Dermis blood vessel endothelial cell (primary cell): ENCODE results near the gene NINJ2. TPM values are rescaled to one million over a fixed set of nuclear protein-coding genes. Genes with fewer than 3 reads are reported as not detected.

Source experiments
- DNase-seq: peaks from one replicate; pipeline ENCODE4 v3.0.0; 2010
- total RNA-seq: library from RNA; depleted of rRNA; stranded (reverse); fragments of >200 nt; gene quantifications from 2 replicates; pipeline ENCODE4 v1.2.3, GENCODE V29; 2014

Gene NINJ2
- total RNA-seq, 1 donor from 2014 or later, result 1.2 TPM

- DNase-seq, result no peak
These were observed 116.9 kb downstream of the NINJ2 start for GRCh38 chr12:546265-546919.

- DNase-seq, result no peak
These were observed 117.4 kb downstream of the NINJ2 start for GRCh38 chr12:545835-546234.

DNA sequence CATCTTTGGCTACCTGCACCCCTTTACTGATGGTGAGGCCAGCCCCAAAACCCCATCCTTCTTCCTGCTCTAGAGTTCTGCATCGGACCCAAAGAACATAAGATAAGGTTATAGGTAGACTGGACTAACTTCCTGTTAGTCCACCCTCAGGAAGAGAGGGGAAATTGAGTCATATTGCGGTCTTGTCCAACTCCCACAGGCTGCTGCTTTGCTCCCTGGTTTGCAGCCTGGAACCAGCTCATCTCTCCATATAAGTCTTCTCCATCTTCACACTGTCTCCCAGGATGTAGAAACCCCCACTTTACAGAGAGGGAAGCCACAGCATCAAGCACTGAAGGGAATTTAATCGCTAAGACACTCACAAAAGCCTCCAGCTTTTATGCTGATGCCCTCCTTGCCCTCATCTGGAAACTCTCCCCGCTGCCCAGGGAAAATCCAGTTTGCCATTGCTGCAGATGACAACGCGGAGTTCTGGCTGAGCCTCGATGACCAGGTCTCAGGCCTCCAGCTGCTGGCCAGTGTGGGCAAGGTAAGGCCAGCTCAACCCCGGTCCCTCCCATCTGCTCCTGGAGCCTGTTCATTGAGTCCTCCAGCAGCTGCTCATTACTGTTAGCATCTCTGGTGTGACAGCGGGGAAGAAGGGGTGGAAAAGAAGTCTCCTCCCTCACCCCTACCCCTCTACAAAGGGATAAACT is 118.2 kb downstream of the NINJ2 start:
- peak; percentile 25 for DNase-seq

DNA sequence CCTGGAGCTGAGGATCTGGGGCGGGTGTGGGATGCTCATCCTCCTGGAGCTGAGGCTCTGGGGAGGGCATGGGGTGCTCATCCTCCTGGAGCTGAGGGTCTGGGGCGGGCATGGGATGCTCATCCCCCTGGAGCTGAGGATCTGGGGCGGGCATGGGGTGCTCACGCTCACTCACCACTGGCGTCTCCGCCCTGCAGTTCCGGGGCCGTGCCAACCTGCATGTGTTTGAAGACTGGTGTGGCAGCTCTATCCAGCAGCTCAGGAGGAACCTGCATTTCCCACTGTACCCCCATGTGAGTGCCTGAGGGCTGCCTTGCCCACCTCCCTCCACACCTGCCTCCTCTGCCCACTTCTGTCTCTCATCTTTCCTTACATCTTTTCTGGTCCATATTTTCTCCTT is 119.1 kb downstream of the NINJ2 start:
- no peak for DNase-seq

DNA sequence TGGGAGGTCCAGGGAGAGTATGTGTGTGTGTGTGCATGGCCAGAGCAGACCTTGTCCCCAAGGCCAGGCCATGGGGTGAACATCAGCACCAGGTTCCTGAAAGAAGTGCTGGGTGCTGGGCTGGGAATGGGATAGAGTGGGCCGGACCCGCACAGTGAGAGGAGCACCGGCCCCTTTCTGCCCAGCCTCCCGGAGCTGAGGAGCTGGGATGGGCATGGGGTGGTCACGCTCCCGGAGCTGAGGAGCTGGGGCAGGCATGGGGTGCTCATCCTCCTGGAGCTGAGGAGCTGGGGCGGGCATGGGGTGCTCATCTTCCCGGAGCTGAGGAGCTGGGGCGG is 120.2 kb downstream of the NINJ2 start:
- no peak for DNase-seq

- DNase-seq, result no peak
These were observed 120.7 kb downstream of the NINJ2 start for GRCh38 chr12:542395-543113.

GRCh38 chr12:541676-542324 is 121.4 kb downstream of the NINJ2 start:
- DNase-seq, result no peak

GRCh38 chr12:539540-540310 is 123.5 kb downstream of the NINJ2 start:
- DNase-seq, result no peak

DNA sequence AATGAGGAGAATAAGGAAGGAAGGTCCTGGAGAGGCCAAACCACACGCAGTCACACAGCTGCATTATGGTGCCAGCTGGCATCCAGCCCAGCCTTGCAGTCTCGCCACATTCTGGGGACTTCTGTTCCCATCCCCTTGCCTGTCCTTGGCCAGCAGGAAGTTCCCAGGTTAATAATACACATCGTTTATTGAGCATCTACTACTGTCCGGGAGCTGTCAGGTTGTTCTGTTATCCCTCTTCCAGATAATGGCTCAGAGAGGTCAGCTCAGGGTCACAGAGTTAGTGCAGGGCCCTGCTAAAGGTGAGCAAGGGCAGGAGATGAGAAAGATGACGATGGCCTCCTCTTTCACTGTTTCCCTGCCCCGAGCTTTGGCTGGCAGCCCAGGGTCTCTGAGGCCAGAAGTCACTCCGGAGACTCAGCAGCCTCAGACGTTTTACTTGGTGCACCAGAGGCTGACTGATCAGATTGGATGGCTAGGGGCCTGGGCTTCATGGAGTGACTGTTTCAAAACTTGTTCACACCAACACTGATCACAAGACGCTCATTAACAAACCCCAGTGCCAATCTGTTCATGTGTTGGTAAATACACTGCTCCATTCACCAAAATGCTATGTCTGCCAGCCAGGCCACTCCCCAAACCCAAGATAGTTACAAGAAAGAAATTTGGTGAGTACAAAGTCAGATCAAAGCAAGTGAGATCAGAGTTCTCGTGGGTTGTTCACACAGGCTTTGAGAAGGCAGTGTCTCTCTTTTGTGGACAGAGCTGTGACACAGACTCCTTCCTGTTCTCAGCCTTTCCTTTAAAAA is 124.3 kb downstream of the NINJ2 start:
- peak; percentile 81 for DNase-seq

DNA sequence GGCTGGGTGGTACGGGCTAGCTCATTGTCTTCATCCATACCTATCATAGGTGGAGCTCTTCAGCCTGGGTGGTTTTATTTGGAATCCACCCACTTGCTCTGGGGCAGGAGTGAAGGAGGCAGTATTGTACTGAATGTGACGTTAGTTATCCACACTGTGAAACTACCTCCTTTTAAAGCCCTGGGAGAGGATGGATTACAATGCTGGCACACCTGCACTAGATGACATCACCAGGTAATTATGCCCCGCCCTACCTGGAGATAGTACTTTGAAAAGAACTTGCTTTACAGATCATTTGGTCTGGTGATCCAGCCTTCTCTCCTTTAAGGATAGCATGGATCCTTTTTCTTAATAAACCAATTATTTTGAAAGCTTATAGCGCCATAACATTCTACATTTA is 125.5 kb downstream of the NINJ2 start:
- no peak for DNase-seq

- no peak for DNase-seq
These were observed 126.4 kb downstream of the NINJ2 start for GRCh38 chr12:536751-537245.

GRCh38 chr12:535396-535795 is 127.8 kb downstream of the NINJ2 start:
- no peak for DNase-seq

DNA sequence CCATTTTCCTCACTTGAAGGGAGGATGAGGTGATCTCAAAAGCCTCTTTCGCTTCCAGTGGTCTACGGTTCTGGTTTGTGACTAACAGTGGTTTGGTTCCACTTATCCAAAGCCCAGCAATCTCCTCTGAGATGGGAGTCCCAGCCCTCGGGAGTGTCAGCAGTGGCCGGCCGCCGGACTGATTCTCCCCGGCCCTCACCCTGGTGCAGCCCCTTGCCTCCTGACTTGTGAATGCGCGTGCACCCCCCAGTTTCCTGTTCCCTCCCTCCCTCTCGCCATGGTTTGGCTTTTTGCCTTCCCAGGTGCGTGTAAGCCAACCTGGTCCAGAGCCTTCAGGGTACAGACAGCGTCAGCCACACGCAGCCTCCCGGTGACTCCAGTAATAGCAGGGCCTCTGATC is 129.0 kb downstream of the NINJ2 start:
- no peak for DNase-seq

GRCh38 chr12:533718-534117 is 129.5 kb downstream of the NINJ2 start:
- no peak for DNase-seq

DNA sequence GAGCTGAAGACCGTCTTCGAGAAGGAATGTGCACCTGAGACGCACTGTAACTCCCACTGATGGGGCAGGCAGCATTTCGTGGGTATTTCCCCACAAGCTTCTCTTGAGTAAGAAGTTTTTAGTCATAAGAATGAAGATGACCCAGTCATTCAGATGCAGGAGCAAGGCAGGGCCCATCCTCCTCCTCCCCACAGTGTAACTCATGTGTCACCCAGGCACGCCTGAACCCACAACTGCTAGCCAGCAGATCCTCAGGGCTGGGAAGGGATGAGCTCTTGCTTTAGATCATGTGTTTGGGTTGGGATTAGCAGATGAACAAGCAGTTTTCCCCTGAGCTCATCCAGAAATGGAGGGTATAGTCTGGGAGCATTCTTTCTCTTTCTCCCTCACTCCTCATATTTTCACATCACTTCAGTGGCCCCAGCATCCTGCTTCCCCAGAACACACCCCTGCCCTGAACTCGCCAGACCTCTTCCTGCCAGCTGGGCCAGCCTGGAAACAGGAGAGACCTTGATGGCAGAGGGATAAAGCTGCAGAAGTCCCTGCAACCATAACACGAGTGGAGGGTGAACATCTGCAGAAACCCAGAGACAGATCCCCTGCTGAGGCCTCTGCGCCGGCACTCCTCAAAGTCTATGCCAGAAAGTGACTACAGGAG is 130.2 kb downstream of the NINJ2 start:
- DNase-seq, result no peak

DNA sequence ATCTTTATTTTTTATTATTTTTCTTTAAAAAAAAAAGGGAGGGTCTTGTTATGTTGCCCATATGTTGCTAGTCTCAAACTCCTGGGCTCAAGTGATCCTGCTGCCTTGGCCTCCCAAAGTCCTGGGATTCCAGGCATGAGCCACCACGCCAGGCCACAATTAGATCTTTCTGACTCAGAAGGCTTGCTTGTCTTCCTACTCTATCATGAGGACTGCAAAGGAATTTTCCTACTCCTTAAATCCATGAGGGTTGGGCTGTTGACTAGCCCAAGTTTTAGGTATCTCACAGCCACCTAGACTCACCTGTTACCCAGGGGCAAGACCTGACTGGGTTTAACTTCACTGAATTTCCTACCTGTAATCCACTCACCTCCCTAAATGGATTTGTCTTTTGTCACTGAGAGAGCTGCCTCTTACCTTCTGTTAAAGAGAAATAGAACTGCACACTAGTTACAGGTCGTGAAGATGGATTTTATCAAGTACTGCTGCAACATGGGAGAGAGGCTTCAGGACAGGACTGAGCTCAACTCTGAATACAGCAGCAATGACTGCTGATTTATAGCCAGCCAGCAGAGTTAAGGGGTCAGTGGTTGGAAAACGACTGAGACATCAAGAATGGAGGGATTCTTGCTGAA is 131.2 kb downstream of the NINJ2 start:
- DNase-seq, result no peak

DNA sequence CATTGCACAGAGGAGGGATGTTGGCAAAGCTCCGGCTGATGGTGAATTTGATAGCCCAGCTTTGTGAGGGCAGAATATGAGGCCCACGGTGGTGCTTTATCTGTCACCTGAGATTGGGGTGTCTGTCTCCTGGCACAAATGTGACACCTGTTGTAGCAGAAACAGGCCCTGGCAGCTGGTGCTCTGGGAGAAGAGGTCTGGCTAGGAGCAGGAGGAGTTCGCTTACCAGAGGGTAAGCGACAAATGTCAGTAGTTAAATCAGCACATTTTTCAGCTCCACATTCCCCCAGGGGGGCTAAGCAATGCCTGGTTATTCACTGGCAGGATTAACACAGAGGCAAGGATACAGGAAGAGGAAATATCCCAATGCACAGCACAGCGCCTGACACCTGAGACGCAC is 132.4 kb downstream of the NINJ2 start:
- no peak for DNase-seq

- peak; percentile 87 for DNase-seq
These were observed 132.9 kb downstream of the NINJ2 start for GRCh38 chr12:530308-530707.

DNA sequence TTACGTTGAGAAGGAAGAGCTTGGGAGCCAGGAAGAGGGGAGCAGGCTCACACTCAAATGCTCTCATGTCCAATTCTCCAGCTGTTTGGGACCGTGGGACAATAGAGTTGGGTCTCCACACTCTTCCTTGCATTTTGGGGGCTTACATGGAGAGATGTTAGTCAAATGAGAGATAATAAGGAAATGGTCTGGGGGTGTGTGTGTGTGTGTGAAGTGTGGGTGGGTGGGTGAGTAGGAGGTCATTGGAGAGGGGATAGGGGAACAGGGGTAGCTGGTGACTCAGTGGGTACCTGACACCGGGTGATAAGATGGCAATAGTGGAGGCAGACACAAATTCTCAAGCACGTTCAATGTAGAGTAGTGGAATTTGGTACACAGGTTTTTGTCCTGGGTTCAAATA is 135.5 kb downstream of the NINJ2 start:
- DNase-seq, result no peak

- DNase-seq, result no peak
These were observed 136.0 kb downstream of the NINJ2 start for GRCh38 chr12:527241-527640.

DNA sequence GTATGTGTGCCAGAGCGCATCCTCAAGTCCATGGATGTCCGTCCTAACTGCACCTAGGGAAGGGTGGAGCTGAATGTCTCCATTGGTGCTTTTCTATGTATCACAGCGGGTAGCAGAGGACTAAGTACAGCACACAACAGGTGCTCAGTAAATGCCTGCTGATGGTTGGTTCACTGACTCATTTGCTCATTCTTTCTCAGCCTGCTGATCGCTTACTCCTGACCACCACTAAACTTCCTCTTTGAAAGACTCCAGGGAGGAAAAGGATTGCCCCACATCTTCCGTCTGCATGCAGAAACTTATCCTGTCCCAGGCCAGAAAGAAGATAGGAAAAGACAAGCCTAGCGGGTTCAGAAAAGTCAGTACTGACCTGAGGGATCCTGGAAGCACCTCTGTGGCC is 137.2 kb downstream of the NINJ2 start:
- no peak for DNase-seq
